ENCODE measurements around the gene TEN1. TPM values are rescaled to one million over a fixed set of nuclear protein-coding genes. Genes with fewer than 3 reads are reported as not detected.

TEN1 gene
- total and polyA plus RNA-seq, 2 of the 13 experiments (the other 11 are each of a cell fraction or from before 2014, with no cell fraction given), result 18.0 to 21.3 TPM

DNA sequence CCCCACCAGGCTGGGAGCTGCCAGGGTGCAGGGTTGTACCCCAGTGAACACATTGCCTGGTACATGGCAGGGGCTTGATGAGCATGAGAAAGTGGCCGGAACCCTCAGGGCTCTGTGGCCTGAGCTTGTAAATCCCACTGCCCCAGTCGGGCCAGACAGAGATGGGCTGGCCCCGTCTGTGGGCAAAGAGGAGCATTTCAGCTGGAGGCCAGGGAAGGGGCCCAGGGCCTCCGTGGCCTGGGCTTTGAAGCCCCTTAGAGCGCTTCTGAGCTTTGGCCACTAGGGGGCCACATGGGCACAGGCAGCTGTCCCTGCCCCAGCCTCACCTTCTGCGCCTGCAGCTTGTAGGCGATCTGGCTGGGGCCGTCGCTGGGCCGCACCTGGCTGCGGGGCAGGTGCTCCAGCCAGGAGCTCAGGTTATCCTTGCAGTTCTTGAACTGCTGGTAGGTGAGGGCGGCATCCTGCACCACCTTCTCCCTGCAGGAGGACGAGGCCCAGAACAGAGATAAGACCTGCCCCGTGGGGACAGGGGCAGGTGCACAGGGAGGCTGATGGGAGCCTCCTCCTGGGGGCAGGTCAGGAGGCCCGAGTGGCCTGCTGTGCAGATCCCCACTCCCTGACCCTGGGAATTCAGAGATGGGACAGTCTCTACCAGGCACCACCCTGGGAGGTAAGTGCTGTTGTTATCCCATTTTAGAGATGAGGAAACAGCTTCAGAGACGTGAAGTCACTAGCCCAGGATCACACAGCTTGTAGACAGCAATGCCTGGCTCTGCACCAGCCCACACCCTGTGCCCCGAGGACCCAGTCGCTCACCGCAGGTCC, 35.3 kb downstream of the TEN1 start (continued):
- TF ChIP-seq HNF4A (CRISPR knock-in tag; IDR thresholded peaks at IDR 0.05) (no peak), JUNB (CRISPR knock-in tag; IDR thresholded peaks at IDR 0.05; ENCODE audit: borderline replicate concordance) (no peak), GFI1 (CRISPR knock-in tag; IDR thresholded peaks at IDR 0.05; ENCODE audit: borderline replicate concordance) (no peak), ZNF468 (CRISPR knock-in tag; IDR thresholded peaks at IDR 0.05) (no peak), ZNF44 (CRISPR knock-in tag; IDR thresholded peaks at IDR 0.05) (peak; percentile 43; the same call in 1 of the 2 replicates), FOXK1 (CRISPR knock-in tag; IDR thresholded peaks at IDR 0.05; ENCODE audit: borderline replicate concordance, low read depth) (no peak), ATAD3A (CRISPR knock-in tag; IDR thresholded peaks at IDR 0.05) (no peak), ZBTB21 (CRISPR knock-in tag; IDR thresholded peaks at IDR 0.05) (no peak), SOX6 (IDR thresholded peaks at IDR 0.05) (no peak), SOX6 (CRISPR knock-in tag; IDR thresholded peaks at IDR 0.05) (0 out of 2 replicates have a peak, but pooled peaks have one; percentile 44), EP300 (IDR thresholded peaks at IDR 0.05; ENCODE audit: low read depth in 2 of 2, low read length in 2 of 2) (no peak), EP300 (CRISPR knock-in tag; IDR thresholded peaks at IDR 0.05; ENCODE audit: borderline replicate concordance) (no peak)
- TF ChIP-seq, protein P1, sequence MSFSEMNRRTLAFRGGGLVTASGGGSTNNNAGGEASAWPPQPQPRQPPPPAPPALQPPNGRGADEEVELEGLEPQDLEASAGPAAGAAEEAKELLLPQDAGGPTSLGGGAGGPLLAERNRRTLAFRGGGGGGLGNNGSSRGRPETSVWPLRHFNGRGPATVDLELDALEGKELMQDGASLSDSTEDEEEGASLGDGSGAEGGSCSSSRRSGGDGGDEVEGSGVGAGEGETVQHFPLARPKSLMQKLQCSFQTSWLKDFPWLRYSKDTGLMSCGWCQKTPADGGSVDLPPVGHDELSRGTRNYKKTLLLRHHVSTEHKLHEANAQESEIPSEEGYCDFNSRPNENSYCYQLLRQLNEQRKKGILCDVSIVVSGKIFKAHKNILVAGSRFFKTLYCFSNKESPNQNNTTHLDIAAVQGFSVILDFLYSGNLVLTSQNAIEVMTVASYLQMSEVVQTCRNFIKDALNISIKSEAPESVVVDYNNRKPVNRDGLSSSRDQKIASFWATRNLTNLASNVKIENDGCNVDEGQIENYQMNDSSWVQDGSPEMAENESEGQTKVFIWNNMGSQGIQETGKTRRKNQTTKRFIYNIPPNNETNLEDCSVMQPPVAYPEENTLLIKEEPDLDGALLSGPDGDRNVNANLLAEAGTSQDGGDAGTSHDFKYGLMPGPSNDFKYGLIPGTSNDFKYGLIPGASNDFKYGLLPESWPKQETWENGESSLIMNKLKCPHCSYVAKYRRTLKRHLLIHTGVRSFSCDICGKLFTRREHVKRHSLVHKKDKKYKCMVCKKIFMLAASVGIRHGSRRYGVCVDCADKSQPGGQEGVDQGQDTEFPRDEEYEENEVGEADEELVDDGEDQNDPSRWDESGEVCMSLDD (CRISPR knock-in tag; IDR thresholded peaks at IDR 0.05; ENCODE audit: borderline replicate concordance), result no peak
- TF ChIP-seq, protein P2, sequence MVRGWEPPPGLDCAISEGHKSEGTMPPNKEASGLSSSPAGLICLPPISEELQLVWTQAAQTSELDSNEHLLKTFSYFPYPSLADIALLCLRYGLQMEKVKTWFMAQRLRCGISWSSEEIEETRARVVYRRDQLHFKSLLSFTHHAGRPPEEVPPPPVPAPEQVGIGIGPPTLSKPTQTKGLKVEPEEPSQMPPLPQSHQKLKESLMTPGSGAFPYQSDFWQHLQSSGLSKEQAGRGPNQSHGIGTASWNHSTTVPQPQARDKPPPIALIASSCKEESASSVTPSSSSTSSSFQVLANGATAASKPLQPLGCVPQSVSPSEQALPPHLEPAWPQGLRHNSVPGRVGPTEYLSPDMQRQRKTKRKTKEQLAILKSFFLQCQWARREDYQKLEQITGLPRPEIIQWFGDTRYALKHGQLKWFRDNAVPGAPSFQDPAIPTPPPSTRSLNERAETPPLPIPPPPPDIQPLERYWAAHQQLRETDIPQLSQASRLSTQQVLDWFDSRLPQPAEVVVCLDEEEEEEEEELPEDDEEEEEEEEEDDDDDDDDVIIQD (CRISPR knock-in tag; IDR thresholded peaks at IDR 0.05; ENCODE audit: low read depth), result no peak
- TF ChIP-seq, protein P3, sequence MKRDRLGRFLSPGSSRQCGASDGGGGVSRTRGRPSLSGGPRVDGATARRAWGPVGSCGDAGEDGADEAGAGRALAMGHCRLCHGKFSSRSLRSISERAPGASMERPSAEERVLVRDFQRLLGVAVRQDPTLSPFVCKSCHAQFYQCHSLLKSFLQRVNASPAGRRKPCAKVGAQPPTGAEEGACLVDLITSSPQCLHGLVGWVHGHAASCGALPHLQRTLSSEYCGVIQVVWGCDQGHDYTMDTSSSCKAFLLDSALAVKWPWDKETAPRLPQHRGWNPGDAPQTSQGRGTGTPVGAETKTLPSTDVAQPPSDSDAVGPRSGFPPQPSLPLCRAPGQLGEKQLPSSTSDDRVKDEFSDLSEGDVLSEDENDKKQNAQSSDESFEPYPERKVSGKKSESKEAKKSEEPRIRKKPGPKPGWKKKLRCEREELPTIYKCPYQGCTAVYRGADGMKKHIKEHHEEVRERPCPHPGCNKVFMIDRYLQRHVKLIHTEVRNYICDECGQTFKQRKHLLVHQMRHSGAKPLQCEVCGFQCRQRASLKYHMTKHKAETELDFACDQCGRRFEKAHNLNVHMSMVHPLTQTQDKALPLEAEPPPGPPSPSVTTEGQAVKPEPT (CRISPR knock-in tag; IDR thresholded peaks at IDR 0.05; ENCODE audit: low read depth), result 0 out of 2 replicates have a peak, but pooled peaks have one; percentile 41
- TF ChIP-seq, protein P4, sequence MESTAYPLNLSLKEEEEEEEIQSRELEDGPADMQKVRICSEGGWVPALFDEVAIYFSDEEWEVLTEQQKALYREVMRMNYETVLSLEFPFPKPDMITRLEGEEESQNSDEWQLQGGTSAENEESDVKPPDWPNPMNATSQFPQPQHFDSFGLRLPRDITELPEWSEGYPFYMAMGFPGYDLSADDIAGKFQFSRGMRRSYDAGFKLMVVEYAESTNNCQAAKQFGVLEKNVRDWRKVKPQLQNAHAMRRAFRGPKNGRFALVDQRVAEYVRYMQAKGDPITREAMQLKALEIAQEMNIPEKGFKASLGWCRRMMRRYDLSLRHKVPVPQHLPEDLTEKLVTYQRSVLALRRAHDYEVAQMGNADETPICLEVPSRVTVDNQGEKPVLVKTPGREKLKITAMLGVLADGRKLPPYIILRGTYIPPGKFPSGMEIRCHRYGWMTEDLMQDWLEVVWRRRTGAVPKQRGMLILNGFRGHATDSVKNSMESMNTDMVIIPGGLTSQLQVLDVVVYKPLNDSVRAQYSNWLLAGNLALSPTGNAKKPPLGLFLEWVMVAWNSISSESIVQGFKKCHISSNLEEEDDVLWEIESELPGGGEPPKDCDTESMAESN (CRISPR knock-in tag; conservative IDR thresholded peaks at IDR 0.05), result no peak

All from HepG2 (cell line).